ENCODE measurements around the gene CBARP.

The CBARP gene, protein sequence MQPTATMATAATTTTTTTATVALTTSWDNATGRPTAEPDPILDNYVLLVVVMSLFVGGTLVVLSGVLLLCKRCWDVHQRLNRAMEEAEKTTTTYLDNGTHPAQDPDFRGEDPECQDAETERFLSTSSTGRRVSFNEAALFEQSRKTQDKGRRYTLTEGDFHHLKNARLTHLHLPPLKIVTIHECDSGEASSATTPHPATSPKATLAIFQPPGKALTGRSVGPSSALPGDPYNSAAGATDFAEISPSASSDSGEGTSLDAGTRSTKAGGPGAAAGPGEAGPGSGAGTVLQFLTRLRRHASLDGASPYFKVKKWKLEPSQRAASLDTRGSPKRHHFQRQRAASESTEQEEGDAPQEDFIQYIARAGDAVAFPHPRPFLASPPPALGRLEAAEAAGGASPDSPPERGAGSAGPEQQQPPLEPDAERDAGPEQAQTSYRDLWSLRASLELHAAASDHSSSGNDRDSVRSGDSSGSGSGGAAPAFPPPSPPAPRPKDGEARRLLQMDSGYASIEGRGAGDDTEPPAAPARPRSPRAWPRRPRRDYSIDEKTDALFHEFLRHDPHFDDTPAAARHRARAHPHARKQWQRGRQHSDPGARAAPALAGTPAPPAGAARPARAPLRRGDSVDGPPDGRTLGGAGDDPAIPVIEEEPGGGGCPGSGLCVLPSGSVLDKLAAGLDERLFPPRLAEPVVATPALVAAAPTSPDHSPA

DNA sequence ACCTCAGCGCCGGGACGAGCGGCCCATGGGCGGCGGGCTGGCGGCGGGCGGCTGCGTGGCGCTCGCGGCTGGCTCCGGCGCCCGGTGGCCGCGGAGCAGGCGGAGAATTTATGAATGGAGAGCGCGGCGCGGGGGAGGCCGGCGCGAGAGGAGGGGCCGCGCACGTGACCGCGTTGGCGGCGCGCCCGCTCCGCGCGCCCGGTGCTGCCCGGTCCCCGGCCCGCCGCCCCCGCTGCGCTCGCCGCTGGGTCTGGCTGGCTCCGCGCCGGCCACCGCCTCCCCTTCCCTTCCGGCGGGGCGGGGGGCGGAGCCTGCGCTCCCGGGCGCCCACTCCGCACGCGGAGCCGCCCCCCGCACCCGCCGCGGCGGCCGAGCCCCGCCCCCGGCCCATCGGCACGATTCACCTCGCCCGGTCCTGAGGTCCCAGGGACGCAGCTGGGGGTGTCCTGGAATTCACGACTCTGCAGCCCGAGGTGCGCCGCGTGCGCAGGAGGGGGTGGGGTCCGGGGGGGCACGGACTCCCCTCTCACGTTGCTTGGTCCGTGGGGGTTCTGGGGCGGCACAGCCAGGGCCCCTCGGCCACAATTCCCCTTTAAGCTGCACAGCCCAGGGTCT, at the start of gene CBARP:
Gene CBARP, minus strand, starts transcription at position 252 of the 615 bp plus-strand sequence. CDS start 1,905 bp downstream, outside the sequence.
- DNase-seq: no peak

DNA sequence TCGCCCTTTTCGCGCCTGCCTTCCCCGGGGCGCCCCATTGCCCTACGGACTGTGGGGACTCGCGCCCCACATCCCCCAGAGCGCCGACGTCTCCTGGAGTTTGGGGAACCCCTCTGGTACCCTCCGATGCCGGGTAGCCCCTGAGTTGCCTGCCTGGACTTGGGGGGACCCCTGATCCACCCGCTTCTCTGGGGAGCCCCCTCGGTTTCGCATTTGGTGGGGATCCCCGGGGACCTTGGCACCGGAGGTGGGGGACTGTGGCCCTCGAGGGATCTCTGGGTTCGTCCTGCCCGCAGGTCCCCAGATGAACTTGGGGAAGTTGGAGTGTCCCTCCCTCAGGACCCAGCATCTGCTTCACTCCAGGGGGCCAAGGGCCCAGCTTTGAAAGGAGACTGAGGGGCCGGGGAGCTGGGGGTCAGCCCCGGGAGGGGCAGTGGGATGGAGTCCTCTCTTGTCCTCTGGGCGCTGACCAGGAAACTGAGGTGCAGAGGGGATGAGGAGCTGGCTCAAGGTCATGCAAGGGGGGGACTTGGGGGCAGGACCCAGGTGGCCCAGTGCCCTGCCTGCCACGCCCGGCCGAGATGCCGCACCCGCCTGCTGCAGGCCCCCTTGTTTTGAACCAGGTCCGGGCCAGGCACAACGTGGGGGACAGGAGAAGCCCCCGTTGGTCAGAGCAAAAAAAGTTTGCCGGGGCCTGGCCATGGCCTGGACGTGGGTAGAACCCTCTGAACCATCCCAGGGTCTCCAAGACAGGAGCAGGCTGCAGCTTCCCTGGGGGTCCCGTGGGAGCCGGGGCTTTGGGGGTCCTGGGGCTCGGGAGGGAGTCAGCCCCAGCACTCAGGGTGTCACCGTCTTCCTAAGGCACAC, 48.9 kb upstream of the CBARP start:
- no peak for DNase-seq

DNA sequence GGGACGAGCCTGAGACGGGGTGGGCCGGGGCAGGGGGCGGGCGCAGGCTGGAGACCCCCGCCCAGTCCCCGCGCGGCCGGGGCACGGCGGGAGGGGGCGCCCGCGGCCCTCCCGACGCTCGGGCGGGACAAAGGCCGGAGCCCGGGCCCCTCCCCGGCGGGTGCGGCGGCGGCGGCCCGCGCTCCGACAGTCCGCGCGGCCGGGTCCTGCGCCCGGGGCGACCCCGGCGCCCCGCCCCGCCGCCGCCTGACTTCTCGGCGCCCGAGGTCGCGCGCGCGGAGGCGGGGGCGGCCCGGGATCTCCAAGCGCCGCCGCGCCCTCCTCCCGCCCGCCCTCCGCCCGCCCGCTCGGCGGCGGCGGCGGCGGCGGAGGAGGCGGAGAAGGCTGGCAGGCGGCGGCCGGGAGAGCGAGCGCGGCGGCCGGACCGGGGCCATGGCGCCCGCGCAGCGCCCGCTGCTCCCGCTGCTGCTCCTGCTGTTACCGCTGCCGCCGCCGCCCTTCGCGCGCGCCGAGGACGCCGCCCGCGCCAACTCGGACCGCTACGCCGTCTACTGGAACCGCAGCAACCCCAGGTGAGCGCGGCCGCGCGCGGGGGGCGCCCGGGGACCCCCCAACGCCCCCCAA, 48.0 kb upstream of the CBARP start, which contains the start of gene EFNA2:
Gene EFNA2, plus strand, starts transcription at position 137 of the 624 bp plus-strand sequence. Its CDS starts 296 bp downstream, at position 433.
- DNase-seq: no peak

DNA sequence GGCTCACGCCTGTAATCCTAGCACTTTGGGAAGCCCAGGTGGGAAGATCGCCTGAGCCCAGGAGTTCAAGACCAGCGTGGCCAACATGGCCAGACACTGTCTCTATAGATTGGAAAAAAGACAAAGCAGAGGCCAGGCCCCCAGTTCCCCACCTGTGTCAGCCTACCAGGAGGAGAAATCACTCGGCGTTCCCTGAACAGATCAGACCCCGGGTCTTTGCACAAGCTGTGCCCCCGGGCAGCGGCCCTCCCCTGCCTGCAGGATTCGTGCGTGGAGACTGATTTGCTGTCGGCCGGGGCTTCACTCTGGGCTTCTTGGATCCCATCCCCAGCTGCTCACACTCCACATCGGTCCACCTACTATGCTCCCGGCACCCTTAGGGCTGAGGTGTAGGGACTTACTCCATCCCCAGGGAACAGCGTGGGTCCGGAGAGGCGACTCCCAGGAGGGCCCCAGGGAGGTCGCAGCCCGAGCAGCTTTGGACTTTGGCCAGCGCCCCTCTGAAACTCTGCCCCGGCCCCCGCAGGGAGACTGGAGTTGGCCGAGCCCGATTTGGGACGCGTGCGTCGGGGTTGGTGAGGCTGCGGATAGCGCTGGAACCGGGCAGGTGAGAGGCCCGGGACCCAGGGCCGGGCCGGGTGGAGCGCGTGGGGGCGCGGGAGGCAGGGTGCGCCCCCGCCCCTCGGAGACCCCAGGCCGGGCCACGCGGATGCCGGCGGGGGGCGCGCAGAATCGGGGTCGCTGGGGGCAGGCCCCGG, 47.4 kb upstream of the CBARP start:
- DNase-seq: no peak

DNA sequence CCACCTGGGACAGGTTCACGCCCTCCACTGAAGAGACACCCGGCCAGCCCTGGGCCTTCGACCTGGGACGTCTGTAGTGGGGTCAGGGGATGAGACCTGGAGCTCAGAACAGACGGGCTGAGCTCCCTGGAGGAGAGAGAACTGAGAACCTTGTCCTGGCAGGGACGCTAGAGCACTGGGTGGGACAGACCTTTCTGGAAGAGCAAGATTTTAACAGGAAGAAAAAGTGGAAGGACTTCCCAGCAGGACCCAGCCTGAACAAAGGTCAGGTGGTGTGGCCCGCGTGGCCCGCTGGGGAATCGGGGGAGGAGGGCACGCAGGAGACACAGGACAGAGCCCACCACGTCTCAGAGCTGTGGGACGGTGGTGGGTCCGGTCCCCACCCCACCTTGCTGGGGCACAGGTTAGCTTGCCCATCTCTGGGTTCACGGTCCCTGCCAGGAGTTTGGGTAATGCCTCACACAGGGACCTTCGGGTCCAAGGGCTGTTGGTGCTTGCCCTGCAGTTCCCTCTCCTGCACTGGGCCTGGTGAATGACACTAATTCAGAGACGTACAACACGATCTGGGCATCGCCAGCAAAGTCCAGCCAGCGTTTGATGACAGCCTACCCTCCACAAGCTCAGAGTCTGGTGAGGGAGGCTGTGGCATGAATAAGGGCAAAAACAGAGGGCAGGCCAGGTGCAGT, 46.6 kb upstream of the CBARP start:
- DNase-seq: no peak

DNA sequence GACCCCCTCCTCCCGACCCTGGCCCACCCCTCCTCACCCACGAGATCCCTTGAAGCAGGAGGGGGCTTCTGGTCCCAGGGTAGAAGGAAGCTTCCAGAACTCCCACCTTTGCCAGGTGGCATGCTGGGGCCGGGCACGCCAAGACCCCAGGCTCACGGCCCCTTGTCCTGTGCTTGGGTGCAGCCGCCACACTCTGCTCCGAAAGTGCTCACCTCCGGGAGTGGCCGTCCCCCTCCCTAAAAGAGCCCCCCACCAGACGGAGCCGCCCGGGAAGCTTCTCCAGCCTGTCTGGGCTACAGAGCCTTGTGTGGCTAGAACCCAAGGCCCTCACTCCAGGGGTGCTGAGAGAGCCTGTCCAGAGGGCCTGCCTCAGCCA, 46.1 kb upstream of the CBARP start:
- no peak for DNase-seq

DNA sequence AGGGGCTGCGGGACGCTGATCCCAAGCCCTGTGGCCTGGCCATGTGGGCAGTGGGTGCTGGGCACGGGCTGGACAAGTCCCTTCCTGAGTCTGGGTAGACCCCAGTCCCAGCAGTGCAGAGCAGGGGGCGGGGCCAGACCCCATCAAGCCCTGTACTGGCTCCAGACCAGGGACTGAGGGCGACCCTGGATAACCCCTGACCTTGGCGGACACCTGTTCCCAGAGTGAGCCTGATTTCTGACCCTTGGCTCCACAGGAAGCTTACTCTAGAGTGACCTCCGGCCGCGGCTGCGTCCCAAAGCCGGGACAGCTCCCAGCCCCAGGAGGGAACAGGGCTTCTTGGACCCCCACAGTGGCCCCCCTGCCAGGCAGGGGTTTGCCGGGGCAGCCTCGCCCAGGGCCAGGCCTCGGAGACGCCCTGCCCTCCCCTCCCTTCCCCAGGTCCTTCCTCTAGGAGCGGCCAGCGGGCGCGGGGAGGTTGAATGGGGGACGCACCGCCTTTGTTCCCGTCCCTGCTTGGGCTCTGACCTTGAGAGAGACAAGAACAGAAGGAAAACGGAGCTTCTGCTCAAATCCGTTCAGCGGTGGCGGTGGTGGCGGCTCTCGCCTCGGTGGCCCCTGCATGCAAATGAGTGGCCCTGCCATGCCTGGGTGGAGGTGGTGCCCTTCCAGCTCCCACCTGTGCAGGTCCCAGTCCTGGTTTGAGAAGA, 45.6 kb upstream of the CBARP start:
- DNase-seq: no peak

DNA sequence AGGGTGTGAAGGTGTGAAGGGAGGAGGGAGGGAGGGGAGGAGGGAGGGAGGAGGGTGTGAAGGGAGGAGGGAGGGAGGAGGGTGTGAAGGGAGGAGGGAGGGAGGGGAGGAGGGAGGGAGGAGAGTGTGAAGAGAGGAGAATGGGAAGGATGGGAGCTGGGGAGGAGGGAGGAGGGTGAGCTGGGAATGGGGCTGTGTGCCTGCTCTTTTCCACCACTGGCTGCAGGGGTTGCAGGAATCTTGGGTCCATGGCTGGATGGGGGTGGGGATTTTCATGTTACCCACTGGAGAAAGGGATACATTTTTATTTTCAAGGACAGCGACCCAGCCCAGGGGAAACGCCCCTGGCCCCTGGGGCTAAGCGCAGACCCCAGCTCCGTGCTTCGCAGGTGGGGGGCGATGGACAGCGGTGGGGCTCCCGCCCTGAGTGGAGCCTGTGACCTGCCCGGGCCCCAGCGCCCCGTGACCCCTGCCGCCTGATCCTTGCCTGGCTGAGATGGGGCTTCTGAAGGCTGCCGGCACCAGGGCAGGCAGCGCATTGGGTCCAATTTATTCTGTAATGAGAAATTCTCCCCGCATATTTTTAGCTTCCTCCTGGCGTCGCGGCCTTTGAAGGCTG, 44.9 kb upstream of the CBARP start:
- no peak for DNase-seq

DNA sequence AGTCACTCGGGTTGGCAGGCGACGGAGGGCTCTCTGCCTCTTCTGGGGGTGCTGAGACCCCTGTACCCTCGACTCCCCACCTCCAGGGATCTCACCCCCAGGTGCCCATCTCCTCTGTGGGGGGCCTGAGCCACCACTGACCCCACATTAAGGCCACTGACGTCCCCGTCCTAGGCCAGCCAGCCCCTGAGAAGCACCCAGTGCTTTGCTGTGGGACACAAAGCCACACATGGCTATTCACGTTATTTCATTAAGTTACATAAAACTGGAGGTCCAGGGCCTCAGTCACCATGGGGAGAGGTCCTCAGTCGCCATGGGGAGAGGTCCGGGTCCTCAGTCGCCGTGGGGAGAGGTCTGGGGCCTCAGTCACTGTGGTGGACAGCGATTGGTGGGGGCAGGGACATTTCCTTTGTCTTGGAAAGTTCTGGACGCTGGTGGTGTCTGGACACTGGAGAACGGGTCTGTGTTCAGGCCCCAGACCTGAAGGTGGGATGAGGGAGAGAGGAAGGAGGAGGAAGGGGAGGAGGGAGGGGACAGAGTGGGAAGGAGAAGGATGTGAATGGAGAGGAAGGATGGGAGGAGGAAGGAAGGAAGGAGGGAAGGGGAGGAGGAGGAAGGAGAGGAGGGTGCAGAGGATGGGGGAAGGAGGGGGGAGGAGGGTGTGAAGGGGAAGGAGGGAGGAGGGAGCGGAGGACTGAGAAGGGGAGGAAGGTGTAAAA, 43.9 kb upstream of the CBARP start:
- no peak for DNase-seq

DNA sequence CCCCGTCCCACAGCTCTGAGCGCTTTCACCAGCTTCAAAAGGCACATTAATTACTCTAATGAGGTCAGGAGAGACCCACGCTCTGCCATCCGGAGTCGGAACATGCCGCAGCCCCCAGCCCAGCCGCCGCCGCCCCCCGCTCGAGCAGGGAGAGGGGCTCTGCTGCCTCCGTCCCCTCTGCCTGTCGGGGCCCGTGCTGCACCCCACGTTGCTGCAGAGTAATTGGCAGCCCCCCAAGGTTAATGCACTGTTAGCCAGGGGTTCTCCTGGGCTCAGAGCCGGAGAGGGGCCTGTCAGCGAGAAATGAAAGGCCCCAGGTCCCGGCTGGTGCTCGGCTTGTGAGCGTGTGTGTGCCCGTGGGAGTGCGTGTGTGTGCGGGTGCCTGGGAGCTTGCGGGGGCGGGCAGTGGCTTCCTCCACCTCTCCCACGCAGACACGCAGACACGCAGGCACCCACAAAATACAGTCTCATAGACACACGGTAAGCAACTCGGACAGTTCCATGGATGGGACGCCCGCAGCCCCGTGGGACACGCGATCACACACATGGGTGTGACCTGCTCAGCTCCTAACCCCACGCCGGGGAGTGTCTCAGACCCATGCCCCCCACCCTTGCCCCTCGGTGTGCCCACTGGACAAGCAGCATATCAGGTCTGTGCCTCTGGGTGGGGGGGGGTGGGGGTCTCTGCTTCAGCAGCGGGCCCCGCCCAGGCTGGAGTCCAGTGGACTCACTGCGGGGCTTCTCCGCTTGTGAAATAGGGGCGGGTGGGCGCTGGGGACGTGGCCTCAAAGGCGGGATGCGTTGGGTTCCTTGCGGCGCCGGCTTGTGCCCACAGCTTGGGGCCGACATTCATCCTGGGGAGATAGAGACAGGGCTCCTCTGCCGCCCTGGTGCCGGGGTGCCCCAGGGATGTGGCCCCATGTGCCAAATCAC, 43.1 kb upstream of the CBARP start:
- no peak for DNase-seq

DNA sequence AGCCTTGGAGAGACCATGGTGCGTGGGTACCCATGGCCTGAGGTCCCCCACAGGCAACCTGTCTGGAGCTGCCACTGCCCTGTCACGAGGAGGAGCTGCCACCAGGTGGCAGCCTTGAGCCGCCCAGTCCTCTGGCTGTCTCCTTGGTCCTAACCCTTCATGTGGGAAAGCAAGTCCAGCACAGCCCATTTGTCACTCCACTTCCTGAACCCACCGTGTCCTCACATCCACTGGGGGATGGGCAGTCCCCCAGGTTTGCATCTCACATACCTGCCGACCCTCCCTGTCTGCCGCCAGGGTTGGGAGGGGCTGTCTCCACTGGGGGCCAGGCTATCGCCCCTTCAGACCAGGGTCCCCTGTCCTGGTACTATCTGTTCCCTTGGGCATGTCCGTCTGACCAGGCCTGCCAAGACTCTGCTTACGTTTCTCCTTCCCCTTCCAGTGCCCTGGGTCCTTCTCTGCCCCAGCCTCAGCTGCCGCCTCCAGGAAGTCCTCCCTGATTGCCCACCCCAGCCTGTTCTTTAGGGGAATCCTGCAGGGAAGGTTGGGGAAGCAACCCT, 42.1 kb upstream of the CBARP start:
- peak; percentile 25 for DNase-seq

DNA sequence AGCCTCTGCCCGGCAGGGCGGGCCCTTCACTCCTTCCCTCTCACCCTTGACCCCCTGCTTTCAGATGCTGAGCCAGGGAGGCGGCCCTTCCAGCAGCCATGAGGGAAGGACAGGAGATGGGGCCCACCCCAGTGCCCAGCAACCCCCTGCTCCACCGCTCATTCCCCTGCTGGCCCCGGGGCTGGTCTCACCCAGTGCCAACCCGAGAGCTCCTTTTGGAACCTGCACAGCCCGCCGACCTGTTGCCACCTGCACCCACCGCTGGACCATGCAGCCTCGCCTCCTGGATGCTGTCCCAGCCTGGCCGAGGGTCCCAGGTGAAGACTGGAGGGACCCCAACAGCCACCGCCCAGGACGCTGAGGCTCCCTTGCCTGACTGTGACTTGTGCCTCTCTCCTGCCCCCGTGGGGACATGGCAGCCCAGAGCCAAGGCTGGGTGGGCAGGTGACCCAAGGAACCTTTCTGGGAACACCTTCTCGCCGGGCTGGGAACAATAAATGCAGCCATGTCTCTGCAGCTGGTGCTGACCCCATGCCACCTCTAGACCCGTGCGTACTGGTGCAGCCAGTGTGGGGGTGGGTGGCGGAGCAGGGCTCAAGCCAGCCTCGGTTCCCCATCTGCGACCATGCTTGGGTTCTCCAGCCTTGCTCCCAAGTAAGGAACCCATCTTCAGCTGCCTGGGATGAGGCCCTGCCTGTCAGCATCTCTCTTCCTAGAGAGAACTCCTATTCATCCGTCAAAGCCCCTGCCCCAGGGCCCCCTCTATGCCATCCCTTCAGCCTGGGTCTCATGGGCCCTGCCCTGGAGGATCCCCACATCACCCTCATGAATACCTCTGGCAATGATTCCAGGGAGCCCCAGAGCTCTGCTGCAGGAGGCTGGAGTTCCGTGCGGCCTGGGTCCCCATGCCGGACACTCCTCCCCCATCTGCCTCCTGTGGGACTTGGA, 41.2 kb upstream of the CBARP start:
- no peak for DNase-seq

DNA sequence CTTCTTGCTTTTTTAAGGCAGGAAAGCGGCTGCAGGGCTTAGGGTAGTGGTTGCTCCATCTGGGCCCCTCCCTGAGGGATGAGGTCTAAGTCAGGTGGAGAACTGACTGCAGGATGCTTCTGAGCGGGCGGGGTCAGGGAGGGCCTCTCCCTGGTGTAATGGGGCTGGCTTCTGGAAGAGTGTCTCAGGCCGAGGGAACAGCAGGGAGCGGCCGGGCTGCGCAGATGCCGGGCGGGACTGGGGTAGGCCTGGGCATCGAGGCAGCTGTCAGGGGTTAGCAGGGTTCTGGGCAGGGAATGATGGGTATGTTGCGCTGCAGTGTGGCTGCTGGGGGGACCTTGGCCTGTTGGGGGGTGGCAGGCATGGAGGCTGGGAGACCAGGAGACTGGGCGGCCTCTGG, 40.3 kb upstream of the CBARP start:
- DNase-seq: no peak

DNA sequence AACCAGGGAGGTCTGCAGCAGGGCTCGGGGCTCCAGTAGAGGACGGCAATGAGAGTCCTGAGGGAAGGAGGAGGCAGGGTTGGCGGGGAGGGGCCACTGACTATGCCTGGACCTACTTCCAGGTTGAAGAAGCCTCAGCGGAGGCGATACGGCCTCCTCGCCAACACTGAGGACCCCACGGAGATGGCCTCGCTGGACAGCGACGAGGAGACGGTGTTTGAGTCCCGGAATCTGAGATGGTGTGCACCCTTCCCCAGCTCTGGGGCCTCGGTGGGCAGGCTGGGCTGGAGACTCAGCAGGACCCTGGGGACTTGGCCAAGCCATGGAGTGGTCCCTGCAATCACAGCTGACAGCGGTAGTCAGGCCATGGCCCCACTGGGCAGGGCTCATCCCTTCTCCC, 39.3 kb upstream of the CBARP start:
- DNase-seq: no peak

DNA sequence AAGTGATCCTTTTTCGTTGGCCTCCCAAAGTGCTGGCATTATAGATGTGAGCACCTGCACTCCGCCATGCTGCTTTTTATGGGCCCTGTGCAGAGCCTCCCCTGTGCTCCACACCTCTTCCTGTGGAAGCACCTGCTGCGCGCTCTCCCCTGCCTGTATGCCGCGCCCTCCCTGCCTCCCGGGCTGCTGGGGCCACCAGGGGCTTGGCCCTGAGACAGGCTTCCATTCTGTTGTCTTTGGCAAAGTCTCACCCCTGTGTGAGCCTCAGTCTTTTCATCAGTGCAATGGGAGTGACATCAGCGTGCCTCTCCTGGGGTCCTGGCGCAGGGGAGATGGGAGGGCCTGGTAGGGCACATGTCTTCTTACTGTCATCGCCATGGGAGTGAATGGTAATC, 38.8 kb upstream of the CBARP start:
- no peak for DNase-seq

DNA sequence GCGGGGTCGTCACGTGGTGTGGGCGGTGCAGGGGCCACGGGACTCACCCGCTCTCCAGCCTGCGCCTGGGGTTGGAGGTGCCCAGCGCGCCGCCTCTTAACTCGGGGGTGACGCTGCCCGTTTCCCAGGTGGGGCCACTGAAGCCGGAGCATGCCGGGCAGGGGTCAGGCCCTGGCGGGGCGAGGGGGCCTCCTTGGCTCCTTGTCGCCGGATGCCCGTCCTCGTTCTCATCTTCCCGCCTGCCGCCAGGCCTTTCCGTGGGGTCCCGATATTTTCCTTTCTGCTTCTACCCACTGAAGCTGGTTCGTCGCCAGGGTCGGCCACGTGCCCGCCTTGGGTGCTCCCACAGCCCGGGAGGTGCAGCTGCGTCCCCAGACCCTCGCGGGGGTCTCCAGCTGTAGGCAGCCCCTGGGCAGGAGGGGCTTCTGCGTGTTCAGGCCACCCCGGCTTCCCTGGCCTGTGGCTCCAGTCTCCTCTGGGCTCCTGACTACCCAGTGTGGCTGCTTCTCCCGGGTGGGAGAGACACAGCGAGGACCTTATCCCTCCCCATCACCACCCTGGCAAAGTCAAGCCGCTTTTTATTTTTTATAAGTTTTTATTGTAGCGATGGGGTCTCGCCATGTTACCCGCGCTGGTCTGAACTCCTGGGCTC, 38.3 kb upstream of the CBARP start:
- no peak for DNase-seq
